Activated B cell treated with CpG ODN at 0.5 μM for 24 hours (primary cell): Measurements from ENCODE around the gene DDX5. TPM values are rescaled to one million over a fixed set of nuclear protein-coding genes. Genes with fewer than 3 reads are reported as not detected.

Experiments used
- ATAC-seq: fragments of 200-7000 bp; cut with Tn5 transposase; one replicate; pipeline ENCODE4 v1.10.0; 2021; ENCODE audit warnings: low read depth, mild to moderate bottlenecking, moderate library complexity
- CTCF ChIA-PET: fragments of 350-600 bp; sonication (Branson Sonifier 250); formaldehyde crosslinking; loops from one replicate; lab custom pipeline; 2021; ENCODE audit warnings: antibody characterized with exemption; lab: Charles Lee
- POLR2A ChIA-PET: fragments of 350-600 bp; sonication (Branson Sonifier 250); formaldehyde crosslinking; loops from one replicate; lab custom pipeline; 2021; ENCODE audit warnings: antibody characterized with exemption; lab: Charles Lee
- DNase-seq: peaks from one replicate; pipeline ENCODE4 v3.0.0; 2022
- H3K27ac Mint-ChIP-seq: one replicate; pipeline ENCODE4 v1.8.0; 2020; ENCODE audit warnings: mixed read lengths
- H3K27me3 Mint-ChIP-seq: one replicate; pipeline ENCODE4 v1.8.0; 2021; ENCODE audit warnings: mixed read lengths
- H3K36me3 Mint-ChIP-seq: one replicate; pipeline ENCODE4 v1.8.0; 2021; ENCODE audit warnings: low read depth, mixed read lengths
- H3K4me1 Mint-ChIP-seq: one replicate; pipeline ENCODE4 v1.8.0; 2021; ENCODE audit warnings: mixed read lengths
- H3K4me3 Mint-ChIP-seq: one replicate; pipeline ENCODE4 v1.8.0; 2020; ENCODE audit warnings: mild to moderate bottlenecking, mixed read lengths
- H3K9me3 Mint-ChIP-seq: one replicate; pipeline ENCODE4 v1.8.0; 2020; ENCODE audit warnings: mixed read lengths
- intact Hi-C: fragments of 100-400 bp; cut with micrococcal nuclease; formaldehyde crosslinking; loops from one replicate; pipeline ENCODE4 v1.15.1; 2024
- total RNA-seq: library from RNA; stranded (reverse); gene quantifications from 2 replicates; pipeline ENCODE4 v1.2.3, GENCODE V29; 2022
- TF ChIP-seq, protein P1 (sequence below): fragments of 200-600 bp; IDR thresholded peaks from one replicate; pipeline ENCODE4 v1.8.0; 2022; ENCODE audit warnings: antibody characterized with exemption, mild to moderate bottlenecking

DDX5 gene
- total RNA-seq, 1 donor from 2014 or later = 1,208 TPM

DNA sequence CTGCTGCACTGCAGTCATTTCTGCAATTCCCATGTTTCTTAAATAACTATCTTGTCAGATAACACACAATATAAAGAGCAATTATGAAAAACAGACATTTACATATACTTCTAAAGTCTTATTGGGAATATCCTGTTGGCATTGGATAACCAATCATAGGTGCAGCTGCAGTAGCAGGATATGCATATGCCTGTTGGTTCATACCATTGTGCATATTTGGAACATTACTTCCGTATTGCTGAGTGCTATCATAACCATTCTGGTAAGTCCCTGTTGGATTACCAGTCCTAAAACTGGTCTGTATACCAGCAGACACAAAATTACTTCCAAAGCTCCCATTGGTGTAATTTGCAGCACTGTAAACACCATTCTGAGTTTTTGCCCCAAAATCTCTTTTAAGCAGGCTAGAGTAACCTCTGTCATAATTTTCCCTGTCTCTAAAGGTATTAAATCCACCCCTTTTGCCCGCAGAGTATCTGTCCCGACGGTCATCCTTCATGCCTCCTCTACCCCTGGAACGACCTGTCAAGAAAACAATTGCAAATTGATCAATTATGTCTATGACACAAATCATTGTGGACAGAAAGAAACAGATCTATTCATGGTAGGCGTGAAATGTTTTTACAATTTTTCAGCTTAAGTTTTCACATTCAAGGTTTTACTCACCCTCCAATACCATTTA lies 6.1 kb downstream of the DDX5 start:
- H3K27me3 Mint-ChIP-seq = no peaks in the 10 kb centered on the region
- ATAC-seq = no peak
- ChIA-PET POLR2A (interaction anchor here (7.5 kb wide), 1 partner anchor 6 kb away, joined by 295 read pairs; the partner anchor contains the start of genes CEP95 and DDX5), CTCF (interaction anchor here (6.6 kb wide), 1 partner anchor 80 kb away, joined by 67 read pairs; no protein-coding TSS in a partner anchor)
- DNase-seq = no peak
- TF ChIP-seq, protein P1, sequence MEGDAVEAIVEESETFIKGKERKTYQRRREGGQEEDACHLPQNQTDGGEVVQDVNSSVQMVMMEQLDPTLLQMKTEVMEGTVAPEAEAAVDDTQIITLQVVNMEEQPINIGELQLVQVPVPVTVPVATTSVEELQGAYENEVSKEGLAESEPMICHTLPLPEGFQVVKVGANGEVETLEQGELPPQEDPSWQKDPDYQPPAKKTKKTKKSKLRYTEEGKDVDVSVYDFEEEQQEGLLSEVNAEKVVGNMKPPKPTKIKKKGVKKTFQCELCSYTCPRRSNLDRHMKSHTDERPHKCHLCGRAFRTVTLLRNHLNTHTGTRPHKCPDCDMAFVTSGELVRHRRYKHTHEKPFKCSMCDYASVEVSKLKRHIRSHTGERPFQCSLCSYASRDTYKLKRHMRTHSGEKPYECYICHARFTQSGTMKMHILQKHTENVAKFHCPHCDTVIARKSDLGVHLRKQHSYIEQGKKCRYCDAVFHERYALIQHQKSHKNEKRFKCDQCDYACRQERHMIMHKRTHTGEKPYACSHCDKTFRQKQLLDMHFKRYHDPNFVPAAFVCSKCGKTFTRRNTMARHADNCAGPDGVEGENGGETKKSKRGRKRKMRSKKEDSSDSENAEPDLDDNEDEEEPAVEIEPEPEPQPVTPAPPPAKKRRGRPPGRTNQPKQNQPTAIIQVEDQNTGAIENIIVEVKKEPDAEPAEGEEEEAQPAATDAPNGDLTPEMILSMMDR = no peak
- H3K36me3 Mint-ChIP-seq = peaks cover 88% of the 10 kb centered on the region
- peaks cover 88% of the 10 kb centered on the region for H3K4me1 Mint-ChIP-seq
- no peak overlapping the region for H3K27ac Mint-ChIP-seq
- no peaks in the 10 kb centered on the region for H3K9me3 Mint-ChIP-seq
- peak overlapping the region; percentile 15 for H3K4me3 Mint-ChIP-seq
- intact Hi-C loops = no loop called here

DNA sequence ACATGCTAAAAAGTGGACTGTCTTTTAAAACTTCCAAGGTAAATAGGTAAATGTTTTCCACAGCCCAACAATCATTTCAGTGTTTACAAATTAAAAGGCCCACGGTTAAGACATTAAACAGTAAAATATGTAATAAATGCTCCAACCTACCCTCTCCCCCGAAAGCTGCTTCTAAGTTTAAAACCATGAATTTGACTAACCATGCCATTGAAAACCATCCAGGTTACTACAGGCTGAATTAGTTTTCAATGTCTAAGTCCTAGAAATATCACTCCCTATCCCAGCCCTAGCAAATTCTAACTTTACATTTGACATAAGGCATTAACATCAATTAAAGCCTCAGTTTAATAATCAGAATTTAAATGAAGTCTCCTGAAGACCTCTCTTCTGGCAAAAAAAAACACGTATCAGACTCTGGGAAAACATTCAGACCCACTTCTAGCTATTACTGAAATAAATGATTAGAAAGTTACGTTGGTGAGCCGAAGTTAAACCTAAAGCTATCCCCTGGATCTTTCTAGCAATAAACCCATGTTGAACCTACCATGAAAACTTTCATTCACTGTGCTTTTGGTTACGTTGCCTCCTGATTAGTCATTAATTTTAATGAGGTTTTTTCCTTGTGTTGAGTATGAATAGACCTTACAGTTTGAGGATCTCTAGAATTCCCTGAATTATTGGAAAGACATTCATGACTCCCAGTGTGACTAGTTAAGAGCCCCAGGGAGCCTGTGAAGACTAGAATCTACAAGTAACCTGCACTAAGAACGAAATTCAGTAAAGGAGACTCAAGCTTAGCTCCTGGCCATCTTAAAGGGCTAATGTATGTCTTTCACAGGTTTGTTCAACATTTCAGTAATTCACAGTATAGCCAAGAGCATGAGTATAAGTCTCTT lies 7.5 kb downstream of the DDX5 start:
- intact Hi-C loops = no loop called here
- TF ChIP-seq, protein P1 = no peak
- no peak for DNase-seq
- Mint-ChIP-seq H3K27ac (peak overlapping the region; percentile 99), H3K4me3 (peak overlapping the region; percentile 25), H3K36me3 (peaks cover 83% of the 10 kb centered on the region), H3K27me3 (no peaks in the 10 kb centered on the region), H3K9me3 (no peaks in the 10 kb centered on the region), H3K4me1 (peaks cover 87% of the 10 kb centered on the region)
- POLR2A ChIA-PET = interaction anchor here (0.6 to 7.5 kb wide), 4 partner anchors 8 to 79 kb away, joined by 3 to 295 read pairs (median 14); partner anchors contain the start of genes CEP95 and DDX5
- ATAC-seq = no peak
- CTCF ChIA-PET = interaction anchor here (6.6 kb wide), 1 partner anchor 78 kb away, joined by 67 read pairs; no protein-coding TSS in a partner anchor

DNA sequence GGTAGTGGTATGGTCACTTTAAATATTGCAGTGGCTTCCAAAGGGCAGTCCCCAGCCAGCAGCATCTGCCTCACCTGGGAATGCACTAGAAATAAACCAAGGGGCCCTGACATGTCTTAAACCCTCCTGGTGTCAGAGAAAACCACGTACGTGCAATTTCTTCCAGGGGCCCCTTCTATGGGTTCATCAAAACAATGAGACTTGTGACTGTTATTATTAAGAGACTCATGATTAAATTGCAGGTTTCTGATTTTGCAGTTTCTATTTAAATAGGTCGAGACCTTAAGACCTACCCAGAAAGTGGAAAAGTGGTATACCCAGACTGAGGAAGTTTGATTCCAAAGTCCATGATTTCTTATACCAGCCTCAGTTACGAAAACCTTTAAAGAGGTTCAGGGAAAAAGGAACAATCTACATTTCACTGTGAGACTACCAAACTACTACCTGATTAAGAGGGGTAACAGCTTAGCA lies 8.5 kb downstream of the DDX5 start:
- POLR2A ChIA-PET = interaction anchor here (0.9 to 7.5 kb wide), 12 partner anchors 9 to 724 kb away, joined by 3 to 295 read pairs (median 6); partner anchors contain the start of genes CCDC47, CEP95, DDX42 and DDX5

DNA sequence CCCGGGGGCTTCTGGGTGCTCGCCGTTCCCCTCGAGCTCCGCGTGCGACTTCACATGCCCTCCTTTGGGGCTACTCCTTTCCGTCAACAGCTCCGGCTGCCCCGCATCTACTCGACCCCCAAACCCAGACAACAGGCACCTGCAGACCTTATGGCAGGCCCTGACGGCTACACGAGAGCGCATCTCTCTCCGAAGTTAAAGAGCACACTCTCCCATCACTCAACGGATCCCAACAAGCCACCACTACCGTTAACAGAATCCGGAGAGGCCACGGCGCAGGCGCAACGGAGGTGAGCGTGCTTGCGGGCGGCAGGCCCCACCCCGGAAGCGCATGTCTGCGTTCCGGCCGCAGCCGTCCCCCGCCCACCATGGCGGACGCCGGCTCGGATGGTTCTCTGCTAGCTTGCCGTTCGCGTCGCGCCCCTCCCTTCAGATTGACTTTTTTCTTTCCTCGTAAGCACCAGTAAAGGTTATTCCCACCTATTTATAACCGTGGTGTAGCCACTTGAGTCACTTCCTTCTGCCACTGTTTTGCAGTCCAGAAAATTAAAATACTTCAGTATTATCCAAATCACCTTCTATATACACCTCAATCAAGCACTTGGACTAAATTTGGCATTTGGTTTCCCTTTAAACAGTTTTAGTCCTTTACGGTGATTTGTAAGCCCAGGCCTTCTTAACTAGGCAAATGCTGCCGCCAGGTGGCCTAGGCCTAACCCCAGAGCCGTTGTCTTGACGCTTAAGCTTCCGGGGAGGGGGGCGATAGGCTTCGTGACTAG lies 9.1 kb downstream of the DDX5 start, which contains the start of gene POLG2:
TSS of gene POLG2 (minus strand) at position 269 of the 779 bp plus-strand sequence. CDS start at position 183, 86 bp downstream.
- ATAC-seq = peak; percentile 85
- ChIA-PET CTCF (interaction anchor here (0.5 to 6.6 kb wide), 6 partner anchors 8 to 693 kb away, joined by 3 to 67 read pairs (median 4); no protein-coding TSS in a partner anchor), POLR2A (interaction anchor here (0.5 to 7.5 kb wide), 22 partner anchors 9 to 723 kb away, joined by 3 to 295 read pairs (median 4); partner anchors contain the start of genes CCDC47, CEP95, DDX42 and DDX5)
- Mint-ChIP-seq H3K4me3 (peak within 1 kb of the TSS; percentile 100), H3K36me3 (peaks cover 75% of the 10 kb centered on the region), H3K27me3 (no peaks in the 10 kb centered on the region), H3K9me3 (no peaks in the 10 kb centered on the region), H3K27ac (peak within 1 kb of the TSS; percentile 99), H3K4me1 (peaks cover 75% of the 10 kb centered on the region)
- DNase-seq = peak; percentile 93
- TF ChIP-seq, protein P1 = no peak
- intact Hi-C loops = loop anchor here (1.0 to 2.0 kb wide), 5 partner anchors 9 to 152 kb away; partner anchors contain the start of genes CEP95, DDX5 and MILR1

More for the DNA sequence above, 8.5 kb downstream of the DDX5 start:
- H3K27ac Mint-ChIP-seq = peak overlapping the region; percentile 99
- TF ChIP-seq, protein P1 = no peak
- peak overlapping the region; percentile 100 for H3K4me3 Mint-ChIP-seq
- peaks cover 78% of the 10 kb centered on the region for H3K36me3 Mint-ChIP-seq
- H3K27me3 Mint-ChIP-seq = no peaks in the 10 kb centered on the region
- ATAC-seq (no peak), DNase-seq (no peak)
- intact Hi-C loops = loop anchor here (1.0 to 2.0 kb wide), 5 partner anchors 9 to 151 kb away; partner anchors contain the start of genes CEP95, DDX5 and MILR1
- CTCF ChIA-PET = interaction anchor here (1.5 to 6.6 kb wide), 2 partner anchors 8 to 78 kb away, joined by 6 to 67 read pairs; no protein-coding TSS in a partner anchor
- no peaks in the 10 kb centered on the region for H3K9me3 Mint-ChIP-seq
- peaks cover 80% of the 10 kb centered on the region for H3K4me1 Mint-ChIP-seq
